Testis (tissue), 3 donors: ENCODE results near the gene PNLIPRP3. TPM values are rescaled to one million over a fixed set of nuclear protein-coding genes. Genes with fewer than 3 reads are reported as not detected.
A peak's percentile ranks its signal among the peaks of the same experiment; 100 is the strongest.

ENCODE experiments used
- DNase-seq: peaks from one replicate; pipeline ENCODE4 v3.0.0-alpha.2; 2019
- H3K27ac ChIP-seq, 2 donors: fragments of 200-600 bp; sonication (generic); one replicate each; pipeline ENCODE4 v1.5.1; 2019
- H3K27me3 ChIP-seq: fragments of 200-600 bp; sonication (generic); one replicate; pipeline ENCODE4 v1.5.1; 2019
- H3K36me3 ChIP-seq: fragments of 200-600 bp; sonication (generic); one replicate; pipeline ENCODE4 v1.5.1; 2017; ENCODE audit warnings: low read depth; ENCODE audit errors: missing control alignments
- H3K4me1 ChIP-seq: fragments of 200-600 bp; sonication (generic); one replicate; pipeline ENCODE4 v1.5.1; 2019
- H3K4me3 ChIP-seq, 2 donors: fragments of 200-600 bp; sonication (generic); one replicate each; pipeline ENCODE4 v1.5.1; 2017 to 2019
- H3K9me3 ChIP-seq: fragments of 200-600 bp; sonication (generic); one replicate; pipeline ENCODE4 v1.5.1; 2017
- CTCF ChIP-seq, 3 experiments: fragments of 450-650 bp in 2 of 3; fragments of 200-600 bp in 1 of 3; sonication (generic) in 1 of 3; IDR thresholded peaks; one replicate each; pipeline ENCODE4 v1.5.1; 2016 to 2019; ENCODE audit warnings: antibody characterized with exemption in 3 of 3, mild to moderate bottlenecking in 2 of 3, moderate library complexity in 1 of 3
- POLR2A ChIP-seq: fragments of 450-650 bp; IDR thresholded peaks from one replicate; pipeline ENCODE4 v1.6.1; 2017; ENCODE audit warnings: antibody characterized with exemption, mild to moderate bottlenecking, moderate library complexity
- WGBS, 2 donors: methylation state at CpG; one replicate each; pipeline ENCODE4 v1.1.5; 2018; 5-methylcytosine and 5-hydroxymethylcytosine counted together
- intact Hi-C: fragments of 100-400 bp; cut with DNase I; formaldehyde crosslinking; loops from one replicate; pipeline ENCODE4 v1.15.1; 2023; ENCODE audit warnings: low total_unique reads
- polyA plus RNA-seq: library from polyadenylated mRNA; stranded (reverse); fragments of 350-450 nt; fragmentation: Illumina TruSeq; extraction: RNeasy Lipid Tissue Mini Kit (QIAGEN cat#74804); gene quantifications from one replicate; pipeline ENCODE4 v1.2.3, GENCODE V29; 2014; ENCODE audit warnings: low read depth, low replicate concordance; ENCODE audit not compliant: insufficient read depth
- total RNA-seq, 2 donors: library from RNA; depleted of rRNA; stranded (reverse); fragments of >200 nt; gene quantifications; one replicate each; pipeline ENCODE4 v1.2.3, GENCODE V29; 2016

The PNLIPRP3 gene
- total and polyA plus RNA-seq, 3 donors from 2014 or later = not detected

- Histone ChIP-seq H3K36me3 (no peaks in the 10 kb centered on the region), H3K4me3 (no peak overlapping the region), H3K4me1 (no peaks in the 10 kb centered on the region), H3K27me3 (no peaks in the 10 kb centered on the region), H3K9me3 (no peaks in the 10 kb centered on the region), H3K27ac (no peak overlapping the region)
- intact Hi-C loops = no loop called here
- 81 to 88% methylated on average over 3 of the region's 3 CpGs for WGBS, 2 donors
- no peak for DNase-seq
- no peak for TF ChIP-seq CTCF (IDR thresholded peaks at IDR 0.05)
- no peak for TF ChIP-seq POLR2A
Observed at GRCh38 chr10:116510565-116510964, 82.9 kb downstream of the PNLIPRP3 start.

- H3K9me3 ChIP-seq = no peaks in the 10 kb centered on the region
- H3K4me3 ChIP-seq = no peak overlapping the region
- no peaks in the 10 kb centered on the region for H3K36me3 ChIP-seq
- DNase-seq = no peak
- TF ChIP-seq CTCF (IDR thresholded peaks at IDR 0.05) (no peak), POLR2A (no peak)
- H3K27me3 ChIP-seq = no peaks in the 10 kb centered on the region
- 55 to 61% methylated on average over 3 of the region's 3 CpGs for WGBS, 2 donors
- H3K27ac ChIP-seq = no peak overlapping the region
- no peaks in the 10 kb centered on the region for H3K4me1 ChIP-seq
- intact Hi-C loops = no loop called here
Observed at GRCh38 chr10:116511365-116511764, 83.7 kb downstream of the PNLIPRP3 start.

- TF ChIP-seq POLR2A = no peak
- peak; percentile 15 to 91 (median 68) for TF ChIP-seq CTCF (IDR thresholded peaks at IDR 0.05)
- Histone ChIP-seq H3K27me3 (no peaks in the 10 kb centered on the region), H3K4me3 (no peak overlapping the region), H3K9me3 (no peaks in the 10 kb centered on the region), H3K36me3 (no peaks in the 10 kb centered on the region), H3K27ac (no peak overlapping the region), H3K4me1 (no peaks in the 10 kb centered on the region)
- intact Hi-C loops = no loop called here
- peak; percentile 58 for DNase-seq
- 34 to 41% methylated on average over 10 of the region's 10 CpGs for WGBS, 2 donors
Observed at GRCh38 chr10:116521424-116522290, 94.0 kb downstream of the PNLIPRP3 start.

GRCh38 chr10:116522803-116523381, 95.2 kb downstream of the PNLIPRP3 start:
- no peaks in the 10 kb centered on the region for H3K4me1 ChIP-seq
- H3K9me3 ChIP-seq = no peaks in the 10 kb centered on the region
- no peak overlapping the region for H3K4me3 ChIP-seq
- TF ChIP-seq CTCF (IDR thresholded peaks at IDR 0.05) = no peak
- no peak for TF ChIP-seq POLR2A
- H3K27me3 ChIP-seq = no peaks in the 10 kb centered on the region
- DNase-seq = no peak
- WGBS, 2 donors = 72 to 80% methylated on average over 8 of the region's 8 CpGs
- intact Hi-C loops = no loop called here
- no peaks in the 10 kb centered on the region for H3K36me3 ChIP-seq
- no peak overlapping the region for H3K27ac ChIP-seq
